HepG2 (cell line): Measurements from ENCODE around the gene C10orf143. TPM values are rescaled to one million over a fixed set of nuclear protein-coding genes. Genes with fewer than 3 reads are reported as not detected.
"Not testable (repeated sequence)": the region's sequence is repeated elsewhere in the genome, so short reads cannot be mapped to it uniquely, and the experiment has no call there.

Source experiments
- ATAC-seq: fragments of 200-7000 bp; cut with Tn5 transposase; 3 replicates; pipeline ENCODE4 v1.9.1; 2020; ENCODE audit warnings: mild to moderate bottlenecking, moderate library complexity
- BruUV-seq: library from RNA; stranded (reverse); fragments of 400-500 nt; replicated peaks from 2 replicates; lab custom pipeline; 2021; lab: Mats Ljungman, UMichigan
- CTCF ChIA-PET: fragments of 300-600 bp; formaldehyde crosslinking; extraction: SDS; loops from one replicate; lab custom pipeline; 2021; ENCODE audit warnings: low total read pairs, inconsistent platforms, low intra/inter-chr PET ratio; lab: Yijun Ruan, JAX
- POLR2A ChIA-PET: fragments of 350-600 bp; sonication (Branson Sonifier 250); formaldehyde crosslinking; loops from one replicate; lab custom pipeline; 2020; ENCODE audit warnings: antibody characterized with exemption, inconsistent platforms; lab: Yijun Ruan, JAX
- DNase-seq: peaks from one replicate; pipeline ENCODE4 v3.0.0-alpha.2; 2015; ENCODE audit warnings: low spot score
- FAIRE-seq: peaks from 3 replicates; lab custom pipeline; 2011; peaks lifted over from hg19 to GRCh38; lab: Jason Lieb, UNC
- H2AFZ ChIP-seq: one replicate; pipeline ENCODE4 v1.6.1; 2011; ENCODE audit warnings: low read length, inconsistent platforms
- H3K27ac ChIP-seq: fragments of 300-600 bp; 3 replicates; pipeline ENCODE4 v1.8.0; 2011; ENCODE audit warnings: mixed run types, mild to moderate bottlenecking, mixed read lengths, low read length, inconsistent platforms; ENCODE audit not compliant: insufficient read depth; ENCODE audit errors: extremely low read length
- H3K27me3 ChIP-seq, 2 experiments: fragments of 200-600 bp in 1 of 2; 2 replicates in 1 of 2; 3 replicates in 1 of 2; pipeline versions ENCODE4 v1.6.0 to v1.8.0; 2011; ENCODE audit warnings: low read length in 2 of 2, mild to moderate bottlenecking in 2 of 2, moderate library complexity in 2 of 2, inconsistent platforms in 1 of 2; ENCODE audit not compliant: insufficient read depth in 2 of 2, control insufficient read depth in 1 of 2
- H3K36me3 ChIP-seq, 2 experiments: fragments of 200-600 bp in 1 of 2; replicated peaks in 1 of 2; 2 replicates in 1 of 2; 3 replicates in 1 of 2; pipeline versions ENCODE4 v1.5.1 to v1.8.0; 2011; ENCODE audit warnings: low read length in 2 of 2, inconsistent platforms in 1 of 2; ENCODE audit not compliant: insufficient read depth in 2 of 2, control insufficient read depth in 1 of 2
- H3K4me1 ChIP-seq: 2 replicates; pipeline ENCODE4 v1.5.1; 2012; ENCODE audit warnings: low read length, inconsistent platforms; ENCODE audit not compliant: insufficient read depth
- H3K4me2 ChIP-seq: 2 replicates; pipeline ENCODE4 v1.6.0; 2011; ENCODE audit warnings: low read depth, low read length, inconsistent platforms
- H3K4me3 ChIP-seq, 3 experiments: fragments of 200-600 bp in 1 of 3; sonication (generic), shearing (Covaris generic) in 1 of 3; replicated peaks in 1 of 3; 2 replicates each; pipeline ENCODE4 v1.5.1; 2011 to 2016; ENCODE audit warnings: low read length in 3 of 3, inconsistent platforms in 2 of 3, low read depth in 2 of 3, mild to moderate bottlenecking in 2 of 3, control low read depth in 1 of 3, mixed read lengths in 1 of 3; ENCODE audit not compliant: insufficient read depth in 1 of 3
- H3K79me2 ChIP-seq: one replicate; pipeline ENCODE4 v1.6.1; 2011; ENCODE audit warnings: low read length, inconsistent platforms; ENCODE audit not compliant: insufficient read depth
- H3K9ac ChIP-seq: 2 replicates; pipeline ENCODE4 v1.6.0; 2011; ENCODE audit warnings: mild to moderate bottlenecking, low read depth, low read length, inconsistent platforms; ENCODE audit not compliant: insufficient read depth
- H3K9me3 ChIP-seq: 2 replicates; pipeline ENCODE4 v1.5.1; 2012; ENCODE audit warnings: mild to moderate bottlenecking, low read length
- H4K20me1 ChIP-seq: 2 replicates; pipeline ENCODE4 v1.6.0; 2011; ENCODE audit warnings: inconsistent platforms, mild to moderate bottlenecking, low read length, moderate library complexity; ENCODE audit not compliant: insufficient read depth
- SALL2 ChIP-seq: sonication (generic); formaldehyde crosslinking; IDR thresholded peaks from 2 replicates; pipeline ENCODE4 v1.8.1; 2023; ENCODE audit warnings: mild to moderate bottlenecking, missing genetic modification reagents, inconsistent platforms
- SOX5 ChIP-seq: IDR thresholded peaks from 2 replicates; pipeline ENCODE4 v1.6.1; 2016; ENCODE audit warnings: borderline replicate concordance
- WGBS: methylation state at CpG from one replicate; pipeline ENCODE4 v1.1.6; 2017; ENCODE audit warnings: low lambda C conversion rate; 5-methylcytosine and 5-hydroxymethylcytosine counted together
- in situ Hi-C: cut with HindIII; loops from 2 replicates; pipeline ENCODE4 v1.10.0; 2017; ENCODE audit warnings: low pct_unique_long_range_greater_than_20kb; ENCODE audit not compliant: extremely low pct_ligation_motif_present
- intact Hi-C: fragments of 100-400 bp; cut with micrococcal nuclease; formaldehyde crosslinking; loops from one replicate; pipeline ENCODE4 v1.10.0; 2022; ENCODE audit not compliant: unreplicated experiment
- polyA plus RNA-seq, 8 experiments: library from polyadenylated mRNA; depleted of rRNA in 3 of 8; stranded (reverse) in 7 of 8; unstranded in 1 of 8; fragments of >200 nt; fragmentation: Illumina TruSeq in 4 of 8; extraction: Trizol in 4 of 8; gene quantifications; 2 replicates each; pipeline versions ENCODE4 v1.2.1 to v1.2.3, GENCODE V29; 2011 to 2016; ENCODE audit warnings: low read depth in 4 of 8, missing spikeins in 1 of 8, mixed read lengths in 1 of 8; ENCODE audit not compliant: insufficient read depth in 1 of 8
- total RNA-seq, 5 experiments: library from RNA; depleted of rRNA; stranded (reverse); fragments of >200 nt; fragmentation: Illumina TruSeq; extraction: Trizol; gene quantifications; 2 replicates each; pipeline ENCODE4 v1.2.3, GENCODE V29; 2016; ENCODE audit warnings: low read depth in 1 of 5
- TF ChIP-seq, protein P1 (sequence below): sonication (generic); formaldehyde crosslinking; IDR thresholded peaks from 2 replicates; pipeline ENCODE4 v1.9.0; 2021; ENCODE audit warnings: missing genetic modification reagents, mild to moderate bottlenecking, borderline replicate concordance
- TF ChIP-seq, protein P2 (sequence below): sonication (generic); formaldehyde crosslinking; IDR thresholded peaks from 2 replicates; pipeline ENCODE4 v1.5.0; 2020; ENCODE audit warnings: mild to moderate bottlenecking, missing genetic modification reagents

C10orf143 gene
- total and polyA plus RNA-seq, 2 of the 13 experiments (the other 11 are each of a cell fraction or from before 2014, with no cell fraction given) = 0.21 to 0.91 TPM

DNA sequence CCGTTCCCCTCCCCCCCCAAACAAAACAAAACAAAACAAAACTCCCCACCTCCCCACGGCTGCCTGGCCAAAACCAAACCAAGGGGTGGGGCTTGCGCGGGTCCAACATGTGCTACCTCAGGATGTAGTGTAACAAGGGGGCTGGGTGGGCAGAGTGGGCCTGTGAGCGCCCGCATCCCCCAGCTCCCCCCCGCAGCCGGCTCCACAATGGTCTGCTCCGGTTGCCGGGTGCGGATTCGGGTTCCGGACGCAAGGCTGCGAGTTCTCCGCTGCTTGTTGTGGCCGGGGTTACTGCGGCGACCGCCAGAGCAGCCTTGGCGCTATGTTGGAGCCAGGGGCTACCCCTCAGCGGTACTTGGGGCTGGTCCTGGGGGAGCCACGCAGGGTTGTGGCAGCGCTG lies 4.9 kb downstream of the C10orf143 start (continued):
- TF ChIP-seq, protein P1, sequence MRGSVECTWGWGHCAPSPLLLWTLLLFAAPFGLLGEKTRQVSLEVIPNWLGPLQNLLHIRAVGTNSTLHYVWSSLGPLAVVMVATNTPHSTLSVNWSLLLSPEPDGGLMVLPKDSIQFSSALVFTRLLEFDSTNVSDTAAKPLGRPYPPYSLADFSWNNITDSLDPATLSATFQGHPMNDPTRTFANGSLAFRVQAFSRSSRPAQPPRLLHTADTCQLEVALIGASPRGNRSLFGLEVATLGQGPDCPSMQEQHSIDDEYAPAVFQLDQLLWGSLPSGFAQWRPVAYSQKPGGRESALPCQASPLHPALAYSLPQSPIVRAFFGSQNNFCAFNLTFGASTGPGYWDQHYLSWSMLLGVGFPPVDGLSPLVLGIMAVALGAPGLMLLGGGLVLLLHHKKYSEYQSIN (CRISPR knock-in tag) = no peak
- TF ChIP-seq SALL2 (no peak), SOX5 (CRISPR knock-in tag) (no peak)

DNA sequence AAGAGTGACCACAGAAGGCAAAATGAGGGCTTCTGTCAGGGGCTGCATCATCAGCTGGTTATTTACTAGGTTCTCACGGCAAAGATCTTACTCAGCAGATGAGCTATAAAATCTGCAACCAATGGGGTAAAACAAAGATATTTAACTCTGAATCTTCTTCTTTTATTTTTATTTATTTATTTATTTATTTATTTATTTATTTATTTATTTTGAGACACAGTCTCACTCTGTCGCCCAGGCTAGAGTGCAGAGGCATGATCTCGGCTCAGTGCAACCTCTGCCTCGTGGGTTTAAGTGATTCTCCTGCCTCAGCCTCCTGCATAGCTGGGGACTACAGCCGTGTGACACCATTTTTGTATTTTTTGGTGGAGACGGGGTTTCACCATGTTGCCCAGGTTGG lies 11.3 kb downstream of the C10orf143 start:
- intact Hi-C loops = no loop called here
- Histone ChIP-seq H3K27me3 (no peaks in the 10 kb centered on the region), H4K20me1 (no peaks in the 10 kb centered on the region), H3K4me2 (no peak overlapping the region), H3K4me1 (no peaks in the 10 kb centered on the region), H3K4me3 (no peak overlapping the region), H3K9ac (no peak overlapping the region), H3K9me3 (no peaks in the 10 kb centered on the region), H3K27ac (no peak overlapping the region)
- no TSS peak for BruUV-seq
- WGBS = 75% methylated on average over 6 of the region's 6 CpGs
- no peak for FAIRE-seq
- POLR2A ChIA-PET = interaction anchor here (1.1 kb wide), 1 partner anchor 11 kb away, joined by 3 read pairs; no protein-coding TSS in a partner anchor
- TF ChIP-seq, protein P2, sequence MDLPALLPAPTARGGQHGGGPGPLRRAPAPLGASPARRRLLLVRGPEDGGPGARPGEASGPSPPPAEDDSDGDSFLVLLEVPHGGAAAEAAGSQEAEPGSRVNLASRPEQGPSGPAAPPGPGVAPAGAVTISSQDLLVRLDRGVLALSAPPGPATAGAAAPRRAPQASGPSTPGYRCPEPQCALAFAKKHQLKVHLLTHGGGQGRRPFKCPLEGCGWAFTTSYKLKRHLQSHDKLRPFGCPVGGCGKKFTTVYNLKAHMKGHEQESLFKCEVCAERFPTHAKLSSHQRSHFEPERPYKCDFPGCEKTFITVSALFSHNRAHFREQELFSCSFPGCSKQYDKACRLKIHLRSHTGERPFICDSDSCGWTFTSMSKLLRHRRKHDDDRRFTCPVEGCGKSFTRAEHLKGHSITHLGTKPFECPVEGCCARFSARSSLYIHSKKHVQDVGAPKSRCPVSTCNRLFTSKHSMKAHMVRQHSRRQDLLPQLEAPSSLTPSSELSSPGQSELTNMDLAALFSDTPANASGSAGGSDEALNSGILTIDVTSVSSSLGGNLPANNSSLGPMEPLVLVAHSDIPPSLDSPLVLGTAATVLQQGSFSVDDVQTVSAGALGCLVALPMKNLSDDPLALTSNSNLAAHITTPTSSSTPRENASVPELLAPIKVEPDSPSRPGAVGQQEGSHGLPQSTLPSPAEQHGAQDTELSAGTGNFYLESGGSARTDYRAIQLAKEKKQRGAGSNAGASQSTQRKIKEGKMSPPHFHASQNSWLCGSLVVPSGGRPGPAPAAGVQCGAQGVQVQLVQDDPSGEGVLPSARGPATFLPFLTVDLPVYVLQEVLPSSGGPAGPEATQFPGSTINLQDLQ (CRISPR knock-in tag) = no peak
- TF ChIP-seq, all 625 proteins: peak for 0
- no peak for ATAC-seq
- no peaks in the 10 kb centered on the region for H3K36me3 ChIP-seq
- no peak for DNase-seq
- H2AFZ ChIP-seq = no peak overlapping the region
- H3K79me2 ChIP-seq = no peaks in the 10 kb centered on the region
- in situ Hi-C loops = no loop called here
- CTCF ChIA-PET = no interaction called here

DNA sequence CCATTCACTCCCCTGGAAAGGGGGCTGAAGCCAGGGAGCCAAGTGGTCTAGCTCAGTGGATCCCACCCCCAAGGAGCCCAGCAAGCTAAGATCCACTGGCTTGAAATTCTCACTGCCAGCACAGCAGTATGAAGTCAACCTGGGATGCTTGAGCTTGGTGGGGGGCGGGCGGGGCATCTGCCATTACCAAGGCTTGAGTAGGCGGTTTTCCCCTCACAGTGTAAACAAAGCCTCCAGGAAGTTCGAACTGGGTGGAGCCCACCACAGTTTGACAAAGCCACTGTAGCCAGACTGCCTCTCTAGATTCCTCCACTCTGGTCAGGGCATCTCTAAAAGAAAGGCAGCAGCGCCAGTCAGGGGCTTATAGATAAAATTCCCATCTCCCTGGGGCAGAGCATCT lies 20.1 kb downstream of the C10orf143 start:
- intact Hi-C loops, POLR2A ChIA-PET, H3K27me3 ChIP-seq, in situ Hi-C loops, H3K4me1 ChIP-seq, H3K27ac ChIP-seq, H3K4me2 ChIP-seq, H2AFZ ChIP-seq, H3K36me3 ChIP-seq, H3K9me3 ChIP-seq, ATAC-seq, H3K79me2 ChIP-seq, H3K9ac ChIP-seq, CTCF ChIA-PET, H4K20me1 ChIP-seq, FAIRE-seq, DNase-seq, H3K4me3 ChIP-seq, BruUV-seq: not testable (repeated sequence)
- 64% methylated on average over 1 of the region's 5 CpGs for WGBS
